LNCAP (cell line): ENCODE results near the gene CYB561D1.

Source experiments
- CTCF ChIP-seq: fragments of 450-650 bp; IDR thresholded peaks from 2 replicates; pipeline ENCODE4 v1.5.1; 2017; ENCODE audit warnings: mild to moderate bottlenecking

Gene CYB561D1

GRCh38 chr1:109499081-109499480 is 5.2 kb downstream of the CYB561D1 start:
- TF ChIP-seq CTCF: no peak

GRCh38 chr1:109499661-109500536 is 6.0 kb downstream of the CYB561D1 start:
- TF ChIP-seq CTCF: peak; percentile 58; the same call in 1 of the 2 replicates

- TF ChIP-seq CTCF: no peak
Observed at GRCh38 chr1:109500941-109501381, 7.1 kb downstream of the CYB561D1 start.

GRCh38 chr1:109501644-109502363 is 7.9 kb downstream of the CYB561D1 start:
- no peak for TF ChIP-seq CTCF

GRCh38 chr1:109502364-109502851 is 8.5 kb downstream of the CYB561D1 start:
- no peak for TF ChIP-seq CTCF

GRCh38 chr1:109503935-109504334 is 10.0 kb downstream of the CYB561D1 start:
- TF ChIP-seq CTCF: no peak

GRCh38 chr1:109504974-109505373 is 11.1 kb downstream of the CYB561D1 start:
- TF ChIP-seq CTCF: no peak
